LNCaP clone FGC (cell line): ENCODE results near the gene CNTN4.

Source experiments
- DNase-seq: peaks from one replicate; pipeline ENCODE4 v3.0.0-alpha.2; 2011; ENCODE audit warnings: low read depth
- H3K4me3 ChIP-seq: 2 replicates; pipeline ENCODE4 v1.5.1; 2011; ENCODE audit warnings: mild to moderate bottlenecking, low read depth, low read length, control low read depth
- TF ChIP-seq, protein P1 (sequence below): IDR thresholded peaks from 2 replicates; pipeline ENCODE4 v1.5.1; 2012; ENCODE audit warnings: mild to moderate bottlenecking; ENCODE audit not compliant: control insufficient read depth, insufficient read depth; ENCODE audit errors: extremely low read depth

The CNTN4 gene

DNA sequence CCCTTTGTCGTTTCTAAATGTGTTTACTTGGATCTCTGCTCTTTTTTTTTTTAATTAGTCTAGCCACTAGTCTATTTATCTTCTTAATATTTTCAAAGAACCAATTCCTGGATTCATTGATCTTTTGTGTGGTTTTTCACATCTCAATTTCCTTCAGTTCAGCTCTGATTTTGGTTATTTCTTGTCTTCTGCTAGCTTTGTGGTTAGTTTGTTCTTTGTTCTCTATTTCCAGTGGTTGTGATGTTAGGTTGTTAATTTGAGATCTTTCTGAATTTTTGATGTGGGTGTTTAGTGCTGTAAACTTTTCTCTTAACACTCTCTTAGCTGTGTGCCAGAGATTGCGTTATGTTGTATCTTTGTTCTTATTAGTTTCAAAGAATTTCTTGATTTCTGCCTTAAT, 446.1 kb downstream of the CNTN4 start:
- DNase-seq: no peak
- TF ChIP-seq, protein P1, sequence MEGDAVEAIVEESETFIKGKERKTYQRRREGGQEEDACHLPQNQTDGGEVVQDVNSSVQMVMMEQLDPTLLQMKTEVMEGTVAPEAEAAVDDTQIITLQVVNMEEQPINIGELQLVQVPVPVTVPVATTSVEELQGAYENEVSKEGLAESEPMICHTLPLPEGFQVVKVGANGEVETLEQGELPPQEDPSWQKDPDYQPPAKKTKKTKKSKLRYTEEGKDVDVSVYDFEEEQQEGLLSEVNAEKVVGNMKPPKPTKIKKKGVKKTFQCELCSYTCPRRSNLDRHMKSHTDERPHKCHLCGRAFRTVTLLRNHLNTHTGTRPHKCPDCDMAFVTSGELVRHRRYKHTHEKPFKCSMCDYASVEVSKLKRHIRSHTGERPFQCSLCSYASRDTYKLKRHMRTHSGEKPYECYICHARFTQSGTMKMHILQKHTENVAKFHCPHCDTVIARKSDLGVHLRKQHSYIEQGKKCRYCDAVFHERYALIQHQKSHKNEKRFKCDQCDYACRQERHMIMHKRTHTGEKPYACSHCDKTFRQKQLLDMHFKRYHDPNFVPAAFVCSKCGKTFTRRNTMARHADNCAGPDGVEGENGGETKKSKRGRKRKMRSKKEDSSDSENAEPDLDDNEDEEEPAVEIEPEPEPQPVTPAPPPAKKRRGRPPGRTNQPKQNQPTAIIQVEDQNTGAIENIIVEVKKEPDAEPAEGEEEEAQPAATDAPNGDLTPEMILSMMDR: no peak
- H3K4me3 ChIP-seq: no peak overlapping the region

DNA sequence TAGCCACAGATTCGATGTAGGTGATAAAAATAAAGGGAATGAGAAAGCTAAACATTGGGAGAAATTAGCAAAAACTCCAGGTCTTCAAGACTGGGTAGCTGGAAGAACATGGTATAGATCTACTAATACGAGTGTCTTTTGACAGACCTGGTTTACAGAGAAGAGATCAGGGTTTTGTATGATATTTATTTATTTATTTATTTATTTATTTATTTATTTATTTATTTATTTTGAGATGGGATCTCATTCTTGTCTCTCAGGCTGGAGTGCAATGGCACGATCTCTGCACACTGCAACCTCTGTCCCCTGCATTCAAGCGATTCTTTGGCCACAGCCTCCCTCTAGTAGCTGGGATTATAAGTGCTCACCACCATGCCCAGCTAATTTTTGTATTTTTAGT, 448.4 kb downstream of the CNTN4 start:
- no peak for DNase-seq
- TF ChIP-seq, protein P1: no peak
- no peak overlapping the region for H3K4me3 ChIP-seq

DNA sequence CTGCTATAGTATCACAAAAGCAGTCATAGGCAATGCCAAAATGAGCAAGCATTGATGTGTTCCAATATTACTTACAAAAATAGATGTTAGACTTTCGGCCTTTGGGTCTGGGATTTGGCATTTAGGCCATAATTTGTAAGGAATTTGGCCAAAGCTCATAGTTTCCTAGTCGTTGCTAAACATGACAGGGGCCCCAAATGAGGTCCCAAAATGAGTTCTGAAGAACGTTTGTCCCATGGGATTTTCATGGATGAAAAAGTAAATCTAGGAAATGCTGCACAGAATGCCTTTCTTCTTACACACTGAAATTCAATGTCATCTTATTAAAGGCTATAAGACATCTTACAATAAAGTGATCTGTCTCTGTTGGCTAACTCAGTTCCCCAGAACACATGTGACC, 456.0 kb downstream of the CNTN4 start:
- no peak for DNase-seq
- H3K4me3 ChIP-seq: no peak overlapping the region
- TF ChIP-seq, protein P1: no peak

DNA sequence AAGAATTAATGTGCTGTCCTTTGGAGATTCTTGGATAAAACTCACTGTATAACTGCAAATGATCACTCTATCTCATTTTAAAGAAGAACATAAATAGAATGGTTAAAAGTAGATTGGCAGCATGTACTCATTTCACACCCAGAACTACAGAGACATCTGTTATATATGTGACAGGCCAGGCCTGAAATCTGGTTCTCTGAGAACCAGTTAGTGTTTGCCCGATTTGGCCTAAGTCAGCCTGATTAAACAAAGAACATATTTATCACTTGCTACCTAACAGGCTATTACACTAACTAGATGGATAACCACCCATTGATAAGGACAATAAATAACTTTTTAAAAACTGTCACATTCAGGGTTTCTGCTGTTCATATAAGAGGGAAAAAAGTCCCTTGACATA, 460.1 kb downstream of the CNTN4 start:
- no peak overlapping the region for H3K4me3 ChIP-seq
- no peak for DNase-seq
- TF ChIP-seq, protein P1: no peak

DNA sequence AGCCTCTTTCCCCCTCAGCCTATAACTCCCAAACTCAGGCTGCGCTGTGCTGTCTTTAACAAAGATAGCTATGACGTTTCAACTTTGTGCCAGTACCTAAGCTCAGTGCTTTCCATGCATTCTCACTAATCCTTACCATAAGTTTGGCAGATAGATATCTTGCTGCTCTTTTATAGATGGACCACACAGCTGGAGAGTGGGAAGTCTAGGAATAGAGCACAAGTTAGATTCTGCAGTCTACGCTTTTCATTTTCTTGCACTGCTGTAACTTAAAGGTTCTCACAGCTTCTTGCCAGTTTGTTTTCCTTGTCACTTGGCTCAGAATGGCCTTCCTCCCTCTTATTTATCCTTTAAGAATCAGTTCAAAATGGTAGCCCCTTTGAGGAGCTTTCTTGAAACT, 468.8 kb downstream of the CNTN4 start:
- DNase-seq: no peak
- TF ChIP-seq, protein P1: no peak
- H3K4me3 ChIP-seq: no peak overlapping the region

DNA sequence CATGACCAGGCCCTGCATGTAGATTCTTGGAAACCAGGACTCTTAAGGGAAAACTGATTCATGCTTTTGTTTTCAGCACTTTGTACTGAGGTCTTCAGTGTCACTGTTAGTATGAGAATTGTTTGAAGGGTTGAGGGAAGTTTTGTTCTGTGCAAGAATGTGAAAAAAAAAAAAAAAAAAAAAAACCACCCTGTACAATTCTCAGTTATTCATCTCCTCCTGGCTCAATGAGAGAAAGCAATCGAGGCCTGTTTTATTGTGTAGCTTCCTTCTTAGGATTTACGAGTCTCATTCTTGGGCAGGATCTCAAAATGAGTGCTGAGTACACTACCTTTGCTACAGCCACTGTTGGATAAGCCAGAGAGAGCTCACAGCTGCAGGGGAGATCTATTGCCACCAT, 469.5 kb downstream of the CNTN4 start:
- DNase-seq: peak; percentile 54
- H3K4me3 ChIP-seq: no peak overlapping the region
- TF ChIP-seq, protein P1: no peak

DNA sequence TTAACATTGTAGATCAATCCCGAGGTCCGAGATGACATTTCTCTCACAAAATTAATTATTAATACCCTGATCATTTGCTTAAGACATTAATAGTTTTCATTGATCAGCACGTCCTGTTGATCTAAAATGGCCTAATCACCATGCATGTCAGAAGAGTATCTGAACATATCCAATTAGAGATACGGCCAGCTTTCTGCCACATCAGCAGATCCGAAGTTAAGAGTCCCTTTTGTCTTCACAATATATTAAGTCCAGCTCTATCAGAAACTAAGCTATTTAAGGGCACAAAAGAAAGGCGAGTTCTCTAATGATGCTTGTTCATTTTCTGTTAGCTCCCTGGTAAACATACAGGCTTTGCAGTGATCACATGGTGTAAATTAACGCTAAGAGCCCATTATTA, 470.3 kb downstream of the CNTN4 start:
- DNase-seq: no peak
- TF ChIP-seq, protein P1: no peak

More for the DNA sequence above, 470.3 kb downstream of the CNTN4 start:
- no peak overlapping the region for H3K4me3 ChIP-seq
